KMS-11 (cell line): ENCODE data around the gene NEDD4L.

Source experiments
- H2AFZ ChIP-seq: fragments of 200-600 bp; sonication (generic); 2 replicates; pipeline ENCODE4 v1.6.1; 2016; ENCODE audit warnings: antibody characterized with exemption, mixed run types, low read depth
- H3K27ac ChIP-seq: fragments of 200-600 bp; sonication (generic); 2 replicates; pipeline ENCODE4 v1.6.1; 2016; ENCODE audit warnings: mild to moderate bottlenecking, mixed run types
- H3K27me3 ChIP-seq: fragments of 200-600 bp; sonication (generic); 2 replicates; pipeline ENCODE4 v1.6.1; 2017; ENCODE audit warnings: mild to moderate bottlenecking, low read depth, mixed run types, moderate library complexity; ENCODE audit not compliant: insufficient read depth
- H3K36me3 ChIP-seq: fragments of 200-600 bp; sonication (generic); 2 replicates; pipeline ENCODE4 v1.6.1; 2017; ENCODE audit warnings: mild to moderate bottlenecking, mixed run types; ENCODE audit not compliant: insufficient read depth
- H3K4me1 ChIP-seq: fragments of 200-600 bp; sonication (generic); 2 replicates; pipeline ENCODE4 v1.6.1; 2016; ENCODE audit warnings: mild to moderate bottlenecking, low read depth, mixed run types; ENCODE audit not compliant: poor library complexity, severe bottlenecking
- H3K4me2 ChIP-seq: fragments of 200-600 bp; sonication (generic); 2 replicates; pipeline ENCODE4 v1.7.0; 2016; ENCODE audit warnings: mild to moderate bottlenecking, mixed run types
- H3K4me3 ChIP-seq: fragments of 200-600 bp; sonication (generic); IDR thresholded peaks from 2 replicates; pipeline ENCODE4 v1.6.1; 2017; ENCODE audit warnings: low read depth, low read length, mixed read lengths; ENCODE audit not compliant: insufficient read depth
- H3K79me2 ChIP-seq: fragments of 200-600 bp; sonication (generic); 2 replicates; pipeline ENCODE4 v1.6.1; 2016; ENCODE audit warnings: low read depth, mixed run types; ENCODE audit not compliant: insufficient read depth
- H3K9ac ChIP-seq: fragments of 200-600 bp; sonication (generic); 2 replicates; pipeline ENCODE4 v1.6.1; 2016; ENCODE audit warnings: mild to moderate bottlenecking, mixed run types
- H4K20me1 ChIP-seq: fragments of 200-600 bp; sonication (generic); 2 replicates; pipeline ENCODE4 v1.6.1; 2016; ENCODE audit warnings: mild to moderate bottlenecking, mixed run types; ENCODE audit not compliant: insufficient read depth
- TF ChIP-seq, protein P1 (sequence below): fragments of 200-600 bp; sonication (generic); conservative IDR thresholded peaks from 2 replicates; pipeline ENCODE4 v1.6.1; 2017; ENCODE audit warnings: low read depth, mild to moderate bottlenecking, antibody characterized with exemption, low read length, moderate library complexity, mixed read lengths

Gene NEDD4L

DNA sequence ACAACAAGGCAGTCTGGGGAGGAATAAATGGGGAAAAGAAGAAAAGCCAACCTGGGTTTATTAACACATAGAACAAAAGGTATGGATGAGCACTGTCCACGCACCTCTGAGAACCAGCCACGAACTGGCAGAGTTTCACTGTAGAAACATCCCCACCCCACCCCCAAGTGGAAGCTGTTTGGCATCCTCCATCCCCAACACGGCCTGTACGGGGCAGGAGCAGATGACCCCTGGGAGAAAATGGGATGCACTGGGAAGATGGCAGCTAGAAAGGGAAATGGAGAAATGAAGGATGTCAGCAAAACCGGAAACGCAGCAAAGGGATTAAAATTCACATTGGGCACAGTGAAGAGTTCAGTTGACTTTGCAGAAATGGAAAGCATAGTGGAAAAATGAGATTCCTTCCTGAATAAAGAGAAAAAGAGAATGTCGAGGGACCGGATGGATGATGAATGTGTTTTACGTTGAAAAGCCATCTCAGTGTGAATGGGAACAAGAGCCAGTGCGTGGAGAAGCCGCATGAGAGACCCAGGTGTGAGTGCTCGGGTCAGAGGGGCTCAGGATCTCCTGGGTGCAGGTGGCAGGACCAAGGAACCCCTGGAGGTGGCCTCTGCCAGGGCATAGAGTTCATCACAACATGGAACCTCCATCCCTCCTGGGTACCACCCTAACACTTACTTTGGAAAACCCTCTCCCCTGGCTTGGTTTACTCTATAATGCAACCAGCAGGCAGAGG, 337.8 kb downstream of the NEDD4L start:
- Histone ChIP-seq H4K20me1 (no peaks in the 10 kb centered on the region), H3K4me3 (no peak overlapping the region), H3K4me1 (no peaks in the 10 kb centered on the region), H3K9ac (no peak overlapping the region), H2AFZ (no peak overlapping the region), H3K27ac (no peak overlapping the region), H3K27me3 (no peaks in the 10 kb centered on the region), H3K36me3 (no peaks in the 10 kb centered on the region), H3K79me2 (no peaks in the 10 kb centered on the region), H3K4me2 (no peak overlapping the region)
- TF ChIP-seq, protein P1, sequence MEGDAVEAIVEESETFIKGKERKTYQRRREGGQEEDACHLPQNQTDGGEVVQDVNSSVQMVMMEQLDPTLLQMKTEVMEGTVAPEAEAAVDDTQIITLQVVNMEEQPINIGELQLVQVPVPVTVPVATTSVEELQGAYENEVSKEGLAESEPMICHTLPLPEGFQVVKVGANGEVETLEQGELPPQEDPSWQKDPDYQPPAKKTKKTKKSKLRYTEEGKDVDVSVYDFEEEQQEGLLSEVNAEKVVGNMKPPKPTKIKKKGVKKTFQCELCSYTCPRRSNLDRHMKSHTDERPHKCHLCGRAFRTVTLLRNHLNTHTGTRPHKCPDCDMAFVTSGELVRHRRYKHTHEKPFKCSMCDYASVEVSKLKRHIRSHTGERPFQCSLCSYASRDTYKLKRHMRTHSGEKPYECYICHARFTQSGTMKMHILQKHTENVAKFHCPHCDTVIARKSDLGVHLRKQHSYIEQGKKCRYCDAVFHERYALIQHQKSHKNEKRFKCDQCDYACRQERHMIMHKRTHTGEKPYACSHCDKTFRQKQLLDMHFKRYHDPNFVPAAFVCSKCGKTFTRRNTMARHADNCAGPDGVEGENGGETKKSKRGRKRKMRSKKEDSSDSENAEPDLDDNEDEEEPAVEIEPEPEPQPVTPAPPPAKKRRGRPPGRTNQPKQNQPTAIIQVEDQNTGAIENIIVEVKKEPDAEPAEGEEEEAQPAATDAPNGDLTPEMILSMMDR, result no peak

DNA sequence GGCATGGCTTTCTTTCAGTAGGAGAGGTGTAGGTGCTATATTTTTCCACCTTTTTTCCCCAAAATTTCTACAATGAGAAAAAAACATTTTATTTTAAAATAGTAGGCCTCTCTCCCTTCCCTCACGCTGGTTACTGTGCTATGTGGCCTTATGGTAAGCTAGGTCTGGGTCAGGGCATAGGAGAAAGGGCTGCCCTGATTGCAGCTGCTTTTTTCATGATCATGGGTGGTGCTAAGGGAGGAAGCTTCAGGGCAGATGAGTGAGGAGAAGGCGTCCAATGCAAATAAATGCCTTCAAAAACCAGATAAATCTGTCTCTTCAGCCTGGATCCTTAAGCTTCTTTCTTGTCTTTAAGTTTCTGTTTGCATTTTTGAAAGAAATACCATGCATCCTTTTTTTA, 338.4 kb downstream of the NEDD4L start:
- H3K4me1 ChIP-seq, result no peaks in the 10 kb centered on the region

DNA sequence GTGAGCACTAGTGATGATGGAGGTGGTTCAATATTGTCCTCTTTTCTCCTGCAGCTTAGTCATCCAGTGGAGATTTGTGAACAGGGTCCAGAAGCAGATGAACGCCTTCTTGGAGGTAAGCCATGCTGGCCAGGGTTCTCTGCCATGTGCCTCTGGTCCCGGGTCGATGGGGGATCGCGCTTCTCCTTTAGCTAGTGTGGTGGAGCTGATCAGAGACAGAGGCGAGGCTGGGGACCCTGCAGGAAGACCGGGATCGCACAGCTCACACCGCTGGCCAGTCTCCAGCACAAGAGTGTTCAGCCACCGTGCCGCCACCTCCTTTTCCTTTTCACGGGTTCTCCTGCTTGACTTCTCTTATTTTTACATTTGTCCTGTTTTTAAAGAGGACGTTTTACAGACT, 341.4 kb downstream of the NEDD4L start:
- Histone ChIP-seq H3K4me3 (no peak overlapping the region), H3K9ac (no peak overlapping the region), H3K36me3 (no peaks in the 10 kb centered on the region), H3K27ac (no peak overlapping the region), H4K20me1 (no peaks in the 10 kb centered on the region), H3K4me2 (no peak overlapping the region), H3K4me1 (no peaks in the 10 kb centered on the region), H2AFZ (no peak overlapping the region), H3K79me2 (no peaks in the 10 kb centered on the region), H3K27me3 (no peaks in the 10 kb centered on the region)
- TF ChIP-seq, protein P1, result no peak

More for the DNA sequence above, 338.4 kb downstream of the NEDD4L start:
- H3K79me2 ChIP-seq, result no peaks in the 10 kb centered on the region
- TF ChIP-seq, protein P1, result no peak
- H2AFZ ChIP-seq, result no peak overlapping the region
- no peak overlapping the region for H3K4me3 ChIP-seq
- no peak overlapping the region for H3K27ac ChIP-seq
- H3K36me3 ChIP-seq, result no peaks in the 10 kb centered on the region
- no peak overlapping the region for H3K4me2 ChIP-seq
- no peak overlapping the region for H3K9ac ChIP-seq
- no peaks in the 10 kb centered on the region for H3K27me3 ChIP-seq
- H4K20me1 ChIP-seq, result no peaks in the 10 kb centered on the region

DNA sequence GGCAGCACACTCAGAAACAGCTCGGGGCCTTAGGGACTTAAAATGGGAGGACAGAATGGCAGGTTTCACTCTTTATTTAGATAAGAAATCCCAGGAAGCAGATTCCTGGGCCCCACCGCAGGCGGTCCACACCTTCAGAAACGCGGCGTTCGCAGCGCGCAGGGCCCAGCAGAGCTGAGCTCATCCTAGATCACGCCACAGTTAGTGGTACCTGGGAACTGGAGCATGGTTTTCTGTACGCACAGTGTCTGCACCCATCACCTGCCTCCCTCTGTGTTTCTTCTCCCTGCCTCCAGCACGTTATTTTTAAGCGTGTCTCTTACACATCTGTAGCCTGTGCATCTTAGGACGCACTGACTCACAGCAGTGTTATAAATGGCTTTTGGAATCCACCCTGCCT, 342.8 kb downstream of the NEDD4L start:
- no peaks in the 10 kb centered on the region for H3K79me2 ChIP-seq
- H4K20me1 ChIP-seq, result no peaks in the 10 kb centered on the region
- H3K4me3 ChIP-seq, result no peak overlapping the region
- H3K4me1 ChIP-seq, result no peaks in the 10 kb centered on the region
- no peak overlapping the region for H3K27ac ChIP-seq
- no peak overlapping the region for H3K9ac ChIP-seq
- H3K4me2 ChIP-seq, result no peak overlapping the region
- H2AFZ ChIP-seq, result no peak overlapping the region
- no peaks in the 10 kb centered on the region for H3K36me3 ChIP-seq
- TF ChIP-seq, protein P1, result no peak
- no peaks in the 10 kb centered on the region for H3K27me3 ChIP-seq
